ENCODE data around the gene MYOCD. TPM values are rescaled to one million over a fixed set of nuclear protein-coding genes. Genes with fewer than 3 reads are reported as not detected.

The MYOCD gene
- total RNA-seq, 1 experiment from 2014 or later, result not detected

DNA sequence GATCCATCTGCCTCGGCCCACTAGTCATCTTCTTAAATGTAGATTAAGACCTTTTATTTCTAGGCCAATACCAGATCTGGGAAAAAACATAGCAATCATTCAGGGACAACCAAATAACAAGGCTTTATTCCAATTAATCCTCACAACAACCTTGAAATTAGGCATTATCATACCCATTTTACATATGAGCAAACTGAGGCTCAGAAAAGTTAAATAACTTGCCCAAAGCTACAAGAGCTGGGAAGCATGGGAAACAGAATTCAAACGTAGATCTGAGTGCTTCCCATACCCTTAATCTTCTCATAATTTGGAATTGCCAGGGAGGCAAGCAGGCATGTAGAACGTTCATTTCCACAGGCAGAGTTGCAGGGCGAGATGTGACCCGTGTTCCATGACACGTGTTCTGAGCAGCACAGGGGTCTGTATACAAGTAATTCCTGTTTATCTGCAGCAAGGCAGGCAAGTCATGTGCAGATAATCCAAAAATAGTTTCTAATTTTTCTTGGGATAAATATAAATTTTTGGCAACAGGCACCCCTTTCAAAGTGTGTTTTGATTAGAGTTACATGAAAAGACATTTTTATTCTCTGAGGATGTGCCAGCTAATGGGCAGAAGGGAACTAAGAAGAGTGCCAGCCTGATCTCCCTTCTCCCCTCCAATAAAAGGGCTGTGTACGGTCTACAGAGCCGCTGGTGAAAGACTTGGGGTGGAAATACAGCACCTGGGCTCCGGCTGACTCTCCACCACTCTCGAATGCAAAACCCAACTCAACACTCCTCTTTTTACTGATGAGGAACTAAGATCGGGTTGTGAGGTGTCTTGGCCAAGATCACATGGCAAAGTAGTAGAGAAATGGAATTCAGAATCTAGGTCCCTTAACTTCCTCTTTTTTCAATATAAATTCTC lies 27.7 kb upstream of the MYOCD start:
- Mint-ChIP-seq H3K27me3 (ENCODE audit: insufficient read depth, unreplicated experiment) (peaks cover 17% of the 10 kb centered on the region), H3K4me3 (ENCODE audit: unreplicated experiment) (no peak overlapping the region), H3K4me1 (ENCODE audit: insufficient read depth, unreplicated experiment) (peaks cover 7% of the 10 kb centered on the region), H3K9me3 (ENCODE audit: unreplicated experiment) (peaks cover 6% of the 10 kb centered on the region), H3K36me3 (ENCODE audit: insufficient read depth, unreplicated experiment) (no peaks in the 10 kb centered on the region), H3K27ac (ENCODE audit: low read depth, unreplicated experiment) (no peak overlapping the region)
- no peak for DNase-seq (ENCODE audit: unreplicated experiment)
- intact Hi-C loops (cut with micrococcal nuclease), result no loop called here
- ChIA-PET CTCF (interaction anchor here (0.7 to 1.1 kb wide), 2 partner anchors 29 to 393 kb away, joined by 3 to 4 read pairs; no protein-coding TSS in a partner anchor), POLR2A (no interaction called here)
- no TSS peak for BruUV-seq (replicated peaks)
- TF ChIP-seq, protein P1, sequence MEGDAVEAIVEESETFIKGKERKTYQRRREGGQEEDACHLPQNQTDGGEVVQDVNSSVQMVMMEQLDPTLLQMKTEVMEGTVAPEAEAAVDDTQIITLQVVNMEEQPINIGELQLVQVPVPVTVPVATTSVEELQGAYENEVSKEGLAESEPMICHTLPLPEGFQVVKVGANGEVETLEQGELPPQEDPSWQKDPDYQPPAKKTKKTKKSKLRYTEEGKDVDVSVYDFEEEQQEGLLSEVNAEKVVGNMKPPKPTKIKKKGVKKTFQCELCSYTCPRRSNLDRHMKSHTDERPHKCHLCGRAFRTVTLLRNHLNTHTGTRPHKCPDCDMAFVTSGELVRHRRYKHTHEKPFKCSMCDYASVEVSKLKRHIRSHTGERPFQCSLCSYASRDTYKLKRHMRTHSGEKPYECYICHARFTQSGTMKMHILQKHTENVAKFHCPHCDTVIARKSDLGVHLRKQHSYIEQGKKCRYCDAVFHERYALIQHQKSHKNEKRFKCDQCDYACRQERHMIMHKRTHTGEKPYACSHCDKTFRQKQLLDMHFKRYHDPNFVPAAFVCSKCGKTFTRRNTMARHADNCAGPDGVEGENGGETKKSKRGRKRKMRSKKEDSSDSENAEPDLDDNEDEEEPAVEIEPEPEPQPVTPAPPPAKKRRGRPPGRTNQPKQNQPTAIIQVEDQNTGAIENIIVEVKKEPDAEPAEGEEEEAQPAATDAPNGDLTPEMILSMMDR (IDR thresholded peaks at IDR 0.05; ENCODE audit: unreplicated experiment), result no peak

DNA sequence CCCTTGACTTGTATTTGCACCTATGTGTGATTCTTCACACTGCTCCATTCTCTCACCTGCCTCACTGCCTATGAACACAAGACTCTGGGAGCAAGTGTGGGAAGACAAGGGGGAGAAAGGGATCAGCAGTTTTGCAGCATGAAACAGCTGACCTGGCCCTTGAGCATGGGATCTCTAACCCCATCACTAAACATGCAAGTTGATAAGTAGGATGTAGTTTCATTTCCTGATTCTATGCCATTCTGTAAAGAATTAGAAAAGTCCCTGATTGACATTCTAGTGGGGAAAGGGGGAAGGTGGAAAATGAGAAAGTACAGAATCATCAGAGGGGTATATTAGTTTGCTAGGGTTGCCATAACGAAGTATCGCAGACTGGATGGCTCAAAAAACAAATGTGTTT lies 25.3 kb upstream of the MYOCD start:
- Mint-ChIP-seq H3K27ac (ENCODE audit: low read depth, unreplicated experiment) (no peak overlapping the region), H3K27me3 (ENCODE audit: insufficient read depth, unreplicated experiment) (peaks cover 17% of the 10 kb centered on the region), H3K36me3 (ENCODE audit: insufficient read depth, unreplicated experiment) (no peaks in the 10 kb centered on the region), H3K9me3 (ENCODE audit: unreplicated experiment) (peaks cover 6% of the 10 kb centered on the region), H3K4me3 (ENCODE audit: unreplicated experiment) (no peak overlapping the region), H3K4me1 (ENCODE audit: insufficient read depth, unreplicated experiment) (peaks cover 7% of the 10 kb centered on the region)
- ChIA-PET CTCF (interaction anchor here (0.5 kb wide), 1 partner anchor 152 kb away, joined by 3 read pairs; no protein-coding TSS in a partner anchor), POLR2A (interaction anchor here (0.7 kb wide), 1 partner anchor 9 kb away, joined by 3 read pairs; no protein-coding TSS in a partner anchor)
- no peak for DNase-seq (ENCODE audit: unreplicated experiment)
- no TSS peak for BruUV-seq (replicated peaks)
- TF ChIP-seq, protein P1 (IDR thresholded peaks at IDR 0.05; ENCODE audit: unreplicated experiment), result no peak
- intact Hi-C loops (cut with micrococcal nuclease), result no loop called here

DNA sequence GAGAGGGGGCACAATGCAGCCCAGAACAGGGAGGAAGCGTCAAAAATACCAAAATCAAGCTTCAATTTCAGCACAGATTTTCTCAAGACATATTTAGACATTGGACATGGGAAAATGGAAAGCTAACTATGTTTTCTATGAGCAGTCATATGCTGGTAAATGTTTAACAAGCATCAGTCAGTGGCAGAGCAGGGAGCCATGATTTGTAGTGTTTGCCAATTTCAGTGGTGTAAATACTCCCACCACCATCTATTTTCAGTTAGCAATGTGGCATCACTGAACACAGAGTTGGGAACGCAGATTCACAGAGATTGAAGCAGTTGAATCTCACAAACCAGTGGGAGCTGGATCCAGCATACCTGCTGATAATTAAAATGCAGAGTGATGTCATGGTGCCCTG lies 24.6 kb upstream of the MYOCD start:
- no peak overlapping the region for H3K27ac Mint-ChIP-seq (ENCODE audit: low read depth, unreplicated experiment)
- TF ChIP-seq, protein P1 (IDR thresholded peaks at IDR 0.05; ENCODE audit: unreplicated experiment), result no peak
- H3K4me1 Mint-ChIP-seq (ENCODE audit: insufficient read depth, unreplicated experiment), result peaks cover 7% of the 10 kb centered on the region
- ChIA-PET CTCF (no interaction called here), POLR2A (interaction anchor here (0.7 kb wide), 1 partner anchor 10 kb away, joined by 3 read pairs; no protein-coding TSS in a partner anchor)
- no peaks in the 10 kb centered on the region for H3K36me3 Mint-ChIP-seq (ENCODE audit: insufficient read depth, unreplicated experiment)
- BruUV-seq (replicated peaks), result no TSS peak
- intact Hi-C loops (cut with micrococcal nuclease), result no loop called here
- no peak overlapping the region for H3K4me3 Mint-ChIP-seq (ENCODE audit: unreplicated experiment)
- peaks cover under 1% of the 10 kb centered on the region for H3K9me3 Mint-ChIP-seq (ENCODE audit: unreplicated experiment)
- peaks cover 17% of the 10 kb centered on the region for H3K27me3 Mint-ChIP-seq (ENCODE audit: insufficient read depth, unreplicated experiment)
- DNase-seq (ENCODE audit: unreplicated experiment), result no peak

DNA sequence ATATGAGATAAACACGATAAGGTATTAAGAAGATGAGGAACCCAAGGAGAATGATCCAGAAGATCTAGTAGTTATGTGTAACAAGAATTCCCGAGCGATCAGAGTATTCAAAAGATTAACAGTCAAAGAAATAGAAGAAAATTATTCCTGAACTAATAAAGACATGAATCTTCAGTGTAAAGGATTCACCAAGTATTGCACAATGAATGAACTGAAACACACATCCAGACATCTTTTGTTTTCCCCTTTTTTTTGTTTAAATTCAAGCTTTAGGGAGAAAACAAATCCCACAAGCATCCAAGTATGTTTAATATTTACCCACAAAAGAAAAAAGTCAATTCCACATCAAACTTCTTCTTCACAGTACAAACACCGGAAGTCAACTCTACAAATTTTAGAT lies 23.7 kb upstream of the MYOCD start:
- no peak overlapping the region for H3K4me3 Mint-ChIP-seq (ENCODE audit: unreplicated experiment)
- ChIA-PET CTCF (no interaction called here), POLR2A (interaction anchor here (0.8 kb wide), 1 partner anchor 362 kb away, joined by 3 read pairs; no protein-coding TSS in a partner anchor)
- peaks cover 6% of the 10 kb centered on the region for H3K4me1 Mint-ChIP-seq (ENCODE audit: insufficient read depth, unreplicated experiment)
- H3K9me3 Mint-ChIP-seq (ENCODE audit: unreplicated experiment), result no peaks in the 10 kb centered on the region
- TF ChIP-seq, protein P1 (IDR thresholded peaks at IDR 0.05; ENCODE audit: unreplicated experiment), result no peak
- no peaks in the 10 kb centered on the region for H3K36me3 Mint-ChIP-seq (ENCODE audit: insufficient read depth, unreplicated experiment)
- no peak overlapping the region for H3K27ac Mint-ChIP-seq (ENCODE audit: low read depth, unreplicated experiment)
- BruUV-seq (replicated peaks), result no TSS peak
- intact Hi-C loops (cut with micrococcal nuclease), result no loop called here
- DNase-seq (ENCODE audit: unreplicated experiment), result no peak
- H3K27me3 Mint-ChIP-seq (ENCODE audit: insufficient read depth, unreplicated experiment), result peaks cover 17% of the 10 kb centered on the region
